RWPE1 (cell line): Measurements from ENCODE around the gene CELF4.

Experiments used
- CTCF ChIA-PET: fragments of 350-600 bp; sonication (Branson Sonifier 250); formaldehyde crosslinking; extraction: SDS; loops from one replicate; lab custom pipeline; 2021; lab: Yijun Ruan, JAX
- POLR2A ChIA-PET: fragments of 400-600 bp; formaldehyde crosslinking; extraction: SDS; loops from one replicate; lab custom pipeline; 2020; ENCODE audit warnings: antibody characterized with exemption; ENCODE audit not compliant: low non-redundant PET; lab: Yijun Ruan, JAX
- DNase-seq: peaks from one replicate; pipeline ENCODE4 v3.0.0; 2012; ENCODE audit warnings: low spot score
- H3K27ac ChIP-seq: fragments of 450-650 bp; 2 replicates; pipeline ENCODE4 v1.5.1; 2017
- TF ChIP-seq, protein P1 (sequence below): fragments of 450-650 bp; conservative IDR thresholded peaks from 2 replicates; pipeline ENCODE4 v1.5.1; 2017; ENCODE audit warnings: low read depth, mild to moderate bottlenecking

The CELF4 gene

DNA sequence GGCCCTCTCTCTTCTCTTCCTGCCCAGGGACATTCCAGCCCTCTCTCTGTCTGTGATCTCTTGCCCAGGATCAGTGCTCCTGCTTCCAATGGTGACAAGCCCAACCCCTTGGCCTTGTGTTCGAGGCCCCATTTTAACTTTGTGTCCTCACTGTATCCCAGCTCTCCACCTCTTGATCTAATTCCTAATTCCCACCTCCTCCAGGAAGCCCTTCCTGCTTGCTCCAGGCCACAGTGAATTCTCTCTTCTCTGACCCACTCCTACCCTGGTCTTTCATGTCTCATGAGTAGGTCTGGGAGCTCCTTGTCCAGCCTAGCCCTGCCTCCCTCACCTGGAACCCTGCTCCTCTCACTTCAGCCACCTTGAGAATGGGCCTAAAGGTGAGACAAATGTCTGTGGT lies 249.1 kb downstream of the CELF4 start:
- CTCF ChIA-PET = no interaction called here
- TF ChIP-seq, protein P1, sequence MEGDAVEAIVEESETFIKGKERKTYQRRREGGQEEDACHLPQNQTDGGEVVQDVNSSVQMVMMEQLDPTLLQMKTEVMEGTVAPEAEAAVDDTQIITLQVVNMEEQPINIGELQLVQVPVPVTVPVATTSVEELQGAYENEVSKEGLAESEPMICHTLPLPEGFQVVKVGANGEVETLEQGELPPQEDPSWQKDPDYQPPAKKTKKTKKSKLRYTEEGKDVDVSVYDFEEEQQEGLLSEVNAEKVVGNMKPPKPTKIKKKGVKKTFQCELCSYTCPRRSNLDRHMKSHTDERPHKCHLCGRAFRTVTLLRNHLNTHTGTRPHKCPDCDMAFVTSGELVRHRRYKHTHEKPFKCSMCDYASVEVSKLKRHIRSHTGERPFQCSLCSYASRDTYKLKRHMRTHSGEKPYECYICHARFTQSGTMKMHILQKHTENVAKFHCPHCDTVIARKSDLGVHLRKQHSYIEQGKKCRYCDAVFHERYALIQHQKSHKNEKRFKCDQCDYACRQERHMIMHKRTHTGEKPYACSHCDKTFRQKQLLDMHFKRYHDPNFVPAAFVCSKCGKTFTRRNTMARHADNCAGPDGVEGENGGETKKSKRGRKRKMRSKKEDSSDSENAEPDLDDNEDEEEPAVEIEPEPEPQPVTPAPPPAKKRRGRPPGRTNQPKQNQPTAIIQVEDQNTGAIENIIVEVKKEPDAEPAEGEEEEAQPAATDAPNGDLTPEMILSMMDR = no peak
- no peak for DNase-seq
- POLR2A ChIA-PET = no interaction called here
- no peak overlapping the region for H3K27ac ChIP-seq

- CTCF ChIA-PET = no interaction called here
- POLR2A ChIA-PET = no interaction called here
- TF ChIP-seq, protein P1 = no peak
- H3K27ac ChIP-seq = no peak overlapping the region
- no peak for DNase-seq
These were observed 249.7 kb downstream of the CELF4 start for GRCh38 chr18:37315935-37316334.

GRCh38 chr18:37314534-37314933 lies 251.1 kb downstream of the CELF4 start:
- no peak for DNase-seq
- ChIA-PET CTCF (interaction anchor here (0.5 to 0.7 kb wide), 3 partner anchors 20 to 327 kb away, joined by 3 read pairs; no protein-coding TSS in a partner anchor), POLR2A (no interaction called here)
- TF ChIP-seq, protein P1 = no peak
- H3K27ac ChIP-seq = no peak overlapping the region

- CTCF ChIA-PET = no interaction called here
- TF ChIP-seq, protein P1 = no peak
- H3K27ac ChIP-seq = no peak overlapping the region
- POLR2A ChIA-PET = no interaction called here
- DNase-seq = no peak
These were observed 252.0 kb downstream of the CELF4 start for GRCh38 chr18:37313624-37314023.

DNA sequence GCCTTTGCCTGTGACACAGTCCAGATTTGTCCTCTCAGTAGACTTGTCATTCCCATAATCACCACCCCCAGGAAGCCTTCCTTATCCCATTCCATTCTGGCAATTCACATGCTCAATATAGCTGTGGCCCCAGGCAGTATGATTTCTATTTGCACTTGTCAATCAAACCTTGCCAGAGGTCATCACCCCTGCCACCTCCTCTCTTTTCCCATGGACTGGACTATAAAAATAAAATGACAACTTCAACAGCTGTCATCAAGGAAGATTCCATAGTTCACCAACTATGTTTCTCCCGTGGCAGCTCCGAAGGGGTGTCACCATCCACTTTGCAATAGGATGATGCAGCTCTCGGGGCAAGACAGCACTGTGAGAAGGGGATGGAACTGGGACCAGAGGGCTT lies 255.7 kb downstream of the CELF4 start:
- TF ChIP-seq, protein P1 = no peak
- CTCF ChIA-PET = no interaction called here
- POLR2A ChIA-PET = no interaction called here
- DNase-seq = no peak
- H3K27ac ChIP-seq = no peak overlapping the region

GRCh38 chr18:37309059-37309458 lies 256.5 kb downstream of the CELF4 start:
- ChIA-PET CTCF (no interaction called here), POLR2A (no interaction called here)
- DNase-seq = no peak
- no peak overlapping the region for H3K27ac ChIP-seq
- TF ChIP-seq, protein P1 = no peak
